SK-N-SH (cell line): ENCODE results near the gene ARMC6. TPM values are rescaled to one million over a fixed set of nuclear protein-coding genes. Genes with fewer than 3 reads are reported as not detected.

Source experiments
- CTCF ChIA-PET: fragments of 300-600, 350-600 bp; formaldehyde crosslinking; extraction: SDS; loops from one replicate; lab custom pipeline; 2021; lab: Yijun Ruan, JAX
- POLR2A ChIA-PET: fragments of 350-600 bp; sonication (Branson Sonifier 250); formaldehyde crosslinking; extraction: SDS; loops from one replicate; lab custom pipeline; 2020; ENCODE audit warnings: antibody characterized with exemption, inconsistent platforms; lab: Yijun Ruan, JAX
- DNase-seq: peaks from one replicate; pipeline ENCODE4 v3.0.0; 2012
- H2AFZ ChIP-seq: fragments of 200-600 bp; sonication (generic); 2 replicates; pipeline ENCODE4 v1.8.1; 2016; ENCODE audit warnings: antibody characterized with exemption, mild to moderate bottlenecking, low read depth
- H3F3A ChIP-seq: fragments of 200-600 bp; sonication (generic); replicated peaks from 2 replicates; pipeline ENCODE3; 2016; ENCODE audit warnings: antibody characterized with exemption, mild to moderate bottlenecking; ENCODE audit not compliant: insufficient read depth
- H3K27ac ChIP-seq, 2 experiments: fragments of 200-500 bp in 1 of 2; fragments of 200-600 bp in 1 of 2; sonication (Bioruptor generic) in 1 of 2; sonication (generic), shearing (Covaris generic) in 1 of 2; 2 replicates each; pipeline versions ENCODE4 v1.5.1 to v1.6.1; 2014 to 2016; ENCODE audit warnings: low read depth in 2 of 2, inconsistent platforms in 1 of 2, low read length in 1 of 2, mild to moderate bottlenecking in 1 of 2, mixed read lengths in 1 of 2
- H3K27me3 ChIP-seq: fragments of 200-600 bp; sonication (generic), shearing (Covaris generic); 2 replicates; pipeline ENCODE4 v1.6.1; 2016; ENCODE audit warnings: mixed run types; ENCODE audit not compliant: insufficient read depth
- H3K36me3 ChIP-seq, 2 experiments: fragments of 200-500 bp in 1 of 2; fragments of 200-600 bp in 1 of 2; sonication (Bioruptor generic) in 1 of 2; sonication (generic) in 1 of 2; replicated peaks in 1 of 2; 2 replicates each; pipeline versions ENCODE3 to v1.5.1; 2014 to 2016; ENCODE audit warnings: low read length in 1 of 2, mild to moderate bottlenecking in 1 of 2; ENCODE audit not compliant: insufficient read depth in 2 of 2, control insufficient read depth in 1 of 2
- H3K4me1 ChIP-seq, 2 experiments: fragments of 200-500 bp in 1 of 2; fragments of 200-600 bp in 1 of 2; sonication (Bioruptor generic) in 1 of 2; sonication (generic), shearing (Covaris generic) in 1 of 2; 2 replicates each; pipeline versions ENCODE4 v1.5.1 to v1.6.1; 2014 to 2016; ENCODE audit warnings: low read depth in 1 of 2, low read length in 1 of 2, mixed run types in 1 of 2; ENCODE audit not compliant: insufficient read depth in 2 of 2, control insufficient read depth in 1 of 2
- H3K4me2 ChIP-seq: fragments of 200-600 bp; sonication (generic), shearing (Covaris generic); 2 replicates; pipeline ENCODE4 v1.6.1; 2017; ENCODE audit warnings: mixed run types
- H3K4me3 ChIP-seq, 2 experiments: fragments of 200-500 bp in 1 of 2; fragments of 200-600 bp in 1 of 2; sonication (Bioruptor generic) in 1 of 2; sonication (generic), shearing (Covaris generic) in 1 of 2; 2 replicates each; pipeline versions ENCODE4 v1.5.1 to v1.8.1; 2014 to 2016; ENCODE audit warnings: low read depth in 2 of 2, inconsistent platforms in 1 of 2, low read length in 1 of 2, mild to moderate bottlenecking in 1 of 2, mixed read lengths in 1 of 2, moderate library complexity in 1 of 2
- H3K79me2 ChIP-seq: fragments of 200-600 bp; sonication (generic); 2 replicates; pipeline ENCODE4 v1.8.1; 2017; ENCODE audit warnings: mild to moderate bottlenecking; ENCODE audit not compliant: insufficient read depth
- H3K9ac ChIP-seq: fragments of 200-600 bp; sonication (generic); 2 replicates; pipeline ENCODE4 v1.6.1; 2017; ENCODE audit warnings: mixed run types
- H3K9me2 ChIP-seq: fragments of 200-600 bp; sonication (generic); 2 replicates; pipeline ENCODE4 v1.6.1; 2017; ENCODE audit warnings: mixed run types
- H3K9me3 ChIP-seq: fragments of 200-600 bp; sonication (generic); 2 replicates; pipeline ENCODE4 v1.6.1; 2017; ENCODE audit warnings: mixed run types, mild to moderate bottlenecking, moderate library complexity
- H4K20me1 ChIP-seq: fragments of 200-600 bp; sonication (generic); 2 replicates; pipeline ENCODE4 v1.6.1; 2017; ENCODE audit warnings: mild to moderate bottlenecking, mixed run types; ENCODE audit not compliant: insufficient read depth
- CTCF ChIP-seq: fragments of 200-600 bp; sonication (generic); IDR thresholded peaks from 2 replicates; pipeline ENCODE4 v1.6.1; 2017; ENCODE audit warnings: antibody characterized with exemption, mild to moderate bottlenecking, moderate library complexity
- ELF1 ChIP-seq: IDR thresholded peaks from 2 replicates; pipeline ENCODE4 v1.4.0; 2012
- FOXJ3 ChIP-seq: sonication (generic); formaldehyde crosslinking; IDR thresholded peaks from 2 replicates; pipeline ENCODE4 v1.5.1; 2020; ENCODE audit warnings: mild to moderate bottlenecking, missing genetic modification reagents
- FOXM1 ChIP-seq: IDR thresholded peaks from 2 replicates; pipeline ENCODE4 v1.4.0; 2012; ENCODE audit warnings: low read depth, mild to moderate bottlenecking
- GATA2 ChIP-seq: sonication (generic); formaldehyde crosslinking; IDR thresholded peaks from 2 replicates; pipeline ENCODE4 v1.5.0; 2020; ENCODE audit warnings: mild to moderate bottlenecking, missing genetic modification reagents
- MEF2A ChIP-seq: IDR thresholded peaks from 2 replicates; pipeline ENCODE4 v1.4.0; 2012; ENCODE audit warnings: low read depth, borderline replicate concordance
- NRF1 ChIP-seq: IDR thresholded peaks from 2 replicates; pipeline ENCODE4 v1.6.1; 2012; ENCODE audit warnings: low read depth, mild to moderate bottlenecking, low read length
- RCOR1 ChIP-seq: fragments of 150-350 bp; IDR thresholded peaks from 2 replicates; pipeline ENCODE4 v1.6.1; 2017; ENCODE audit warnings: antibody characterized with exemption, low read length
- SMC3 ChIP-seq: IDR thresholded peaks from 2 replicates; pipeline ENCODE4 v1.6.1; 2012; ENCODE audit warnings: low read depth, low read length, improper control_type of control experiment
- TAF1 ChIP-seq: IDR thresholded peaks from 2 replicates; pipeline ENCODE4 v1.6.1; 2012; ENCODE audit warnings: low read depth, mild to moderate bottlenecking, low read length, moderate library complexity, borderline replicate concordance
- TCF12 ChIP-seq: IDR thresholded peaks from 2 replicates; pipeline ENCODE4 v1.4.0; 2012
- USF1 ChIP-seq: IDR thresholded peaks from 2 replicates; pipeline ENCODE4 v1.4.0; 2012; ENCODE audit warnings: low read depth, borderline replicate concordance
- YY1 ChIP-seq: IDR thresholded peaks from 2 replicates; pipeline ENCODE4 v1.4.0; 2012; ENCODE audit warnings: low read depth, mild to moderate bottlenecking
- WGBS: methylation state at CpG from one replicate; pipeline ENCODE4 v1.1.6; 2017; ENCODE audit warnings: low lambda C conversion rate; 5-methylcytosine and 5-hydroxymethylcytosine counted together
- polyA plus RNA-seq, 3 experiments: library from polyadenylated mRNA; depleted of rRNA; stranded (reverse); fragments of >200 nt; gene quantifications; 2 replicates each; pipeline ENCODE4 v1.2.3, GENCODE V29; 2012
- TF ChIP-seq, protein P1 (sequence below): fragments of 150-350 bp; IDR thresholded peaks from 2 replicates; pipeline ENCODE4 v1.6.1; 2016; ENCODE audit warnings: mild to moderate bottlenecking, low read depth, low read length
- TF ChIP-seq, protein P2 (sequence below): IDR thresholded peaks from 2 replicates; pipeline ENCODE4 v1.6.1; 2012; ENCODE audit warnings: mild to moderate bottlenecking, low read depth, low read length, moderate library complexity
- TF ChIP-seq, protein P3 (sequence below): IDR thresholded peaks from 2 replicates; pipeline ENCODE4 v1.4.0; 2012; ENCODE audit warnings: low read depth, borderline replicate concordance

ARMC6 gene
- polyA plus RNA-seq, 1 of the 3 experiments (the other 2 are of a cell fraction): 34.7 TPM

DNA sequence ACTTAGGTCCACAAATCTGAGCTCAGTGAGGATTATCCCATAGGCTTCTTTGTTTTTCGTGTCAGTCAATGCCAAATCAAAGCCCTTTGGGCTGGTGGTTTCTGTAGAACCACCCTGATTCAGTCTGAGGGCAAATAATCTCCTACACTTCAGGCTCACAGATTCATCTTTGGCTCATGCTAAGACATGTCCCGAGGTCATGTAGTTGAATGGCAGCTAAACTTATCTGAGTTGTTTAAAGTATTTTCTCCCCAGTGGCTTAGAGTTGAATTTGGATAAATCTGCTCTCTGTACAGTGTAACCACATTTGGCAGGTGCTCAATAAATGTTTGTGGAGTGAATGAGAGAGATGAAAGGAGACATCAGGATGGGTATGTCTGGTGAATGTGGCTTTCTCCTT is 17.3 kb downstream of the ARMC6 start:
- Histone ChIP-seq H3K27ac (no peak overlapping the region), H3K4me1 (no peaks in the 10 kb centered on the region), H2AFZ (no peak overlapping the region), H3K79me2 (no peaks in the 10 kb centered on the region), H3K9me2 (no peaks in the 10 kb centered on the region), H3F3A (no peaks in the 10 kb centered on the region), H3K4me3 (no peak overlapping the region), H3K9ac (no peak overlapping the region), H3K27me3 (no peaks in the 10 kb centered on the region), H3K36me3 (peaks cover 5 to 31% of the 10 kb centered on the region in 2 experiments), H4K20me1 (no peaks in the 10 kb centered on the region), H3K4me2 (no peak overlapping the region), H3K9me3 (no peaks in the 10 kb centered on the region)
- DNase-seq: no peak
- POLR2A ChIA-PET: no interaction called here
- CTCF ChIA-PET: interaction anchor here (1.2 to 5.6 kb wide), 3 partner anchors 65 to 124 kb away, joined by 6 to 34 read pairs (median 24); no protein-coding TSS in a partner anchor
- TF ChIP-seq, protein P1, sequence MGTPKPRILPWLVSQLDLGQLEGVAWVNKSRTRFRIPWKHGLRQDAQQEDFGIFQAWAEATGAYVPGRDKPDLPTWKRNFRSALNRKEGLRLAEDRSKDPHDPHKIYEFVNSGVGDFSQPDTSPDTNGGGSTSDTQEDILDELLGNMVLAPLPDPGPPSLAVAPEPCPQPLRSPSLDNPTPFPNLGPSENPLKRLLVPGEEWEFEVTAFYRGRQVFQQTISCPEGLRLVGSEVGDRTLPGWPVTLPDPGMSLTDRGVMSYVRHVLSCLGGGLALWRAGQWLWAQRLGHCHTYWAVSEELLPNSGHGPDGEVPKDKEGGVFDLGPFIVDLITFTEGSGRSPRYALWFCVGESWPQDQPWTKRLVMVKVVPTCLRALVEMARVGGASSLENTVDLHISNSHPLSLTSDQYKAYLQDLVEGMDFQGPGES: no peak
- TF ChIP-seq MEF2A (no peak), ELF1 (no peak), SMC3 (no peak), FOXJ3 (CRISPR knock-in tag) (no peak), CTCF (no peak), GATA2 (CRISPR knock-in tag) (no peak), NRF1 (no peak), FOXM1 (no peak), TCF12 (no peak), YY1 (no peak), RCOR1 (no peak), TAF1 (no peak), USF1 (no peak)
- TF ChIP-seq, protein P2, sequence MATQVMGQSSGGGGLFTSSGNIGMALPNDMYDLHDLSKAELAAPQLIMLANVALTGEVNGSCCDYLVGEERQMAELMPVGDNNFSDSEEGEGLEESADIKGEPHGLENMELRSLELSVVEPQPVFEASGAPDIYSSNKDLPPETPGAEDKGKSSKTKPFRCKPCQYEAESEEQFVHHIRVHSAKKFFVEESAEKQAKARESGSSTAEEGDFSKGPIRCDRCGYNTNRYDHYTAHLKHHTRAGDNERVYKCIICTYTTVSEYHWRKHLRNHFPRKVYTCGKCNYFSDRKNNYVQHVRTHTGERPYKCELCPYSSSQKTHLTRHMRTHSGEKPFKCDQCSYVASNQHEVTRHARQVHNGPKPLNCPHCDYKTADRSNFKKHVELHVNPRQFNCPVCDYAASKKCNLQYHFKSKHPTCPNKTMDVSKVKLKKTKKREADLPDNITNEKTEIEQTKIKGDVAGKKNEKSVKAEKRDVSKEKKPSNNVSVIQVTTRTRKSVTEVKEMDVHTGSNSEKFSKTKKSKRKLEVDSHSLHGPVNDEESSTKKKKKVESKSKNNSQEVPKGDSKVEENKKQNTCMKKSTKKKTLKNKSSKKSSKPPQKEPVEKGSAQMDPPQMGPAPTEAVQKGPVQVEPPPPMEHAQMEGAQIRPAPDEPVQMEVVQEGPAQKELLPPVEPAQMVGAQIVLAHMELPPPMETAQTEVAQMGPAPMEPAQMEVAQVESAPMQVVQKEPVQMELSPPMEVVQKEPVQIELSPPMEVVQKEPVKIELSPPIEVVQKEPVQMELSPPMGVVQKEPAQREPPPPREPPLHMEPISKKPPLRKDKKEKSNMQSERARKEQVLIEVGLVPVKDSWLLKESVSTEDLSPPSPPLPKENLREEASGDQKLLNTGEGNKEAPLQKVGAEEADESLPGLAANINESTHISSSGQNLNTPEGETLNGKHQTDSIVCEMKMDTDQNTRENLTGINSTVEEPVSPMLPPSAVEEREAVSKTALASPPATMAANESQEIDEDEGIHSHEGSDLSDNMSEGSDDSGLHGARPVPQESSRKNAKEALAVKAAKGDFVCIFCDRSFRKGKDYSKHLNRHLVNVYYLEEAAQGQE: no peak
- TF ChIP-seq, protein P3, sequence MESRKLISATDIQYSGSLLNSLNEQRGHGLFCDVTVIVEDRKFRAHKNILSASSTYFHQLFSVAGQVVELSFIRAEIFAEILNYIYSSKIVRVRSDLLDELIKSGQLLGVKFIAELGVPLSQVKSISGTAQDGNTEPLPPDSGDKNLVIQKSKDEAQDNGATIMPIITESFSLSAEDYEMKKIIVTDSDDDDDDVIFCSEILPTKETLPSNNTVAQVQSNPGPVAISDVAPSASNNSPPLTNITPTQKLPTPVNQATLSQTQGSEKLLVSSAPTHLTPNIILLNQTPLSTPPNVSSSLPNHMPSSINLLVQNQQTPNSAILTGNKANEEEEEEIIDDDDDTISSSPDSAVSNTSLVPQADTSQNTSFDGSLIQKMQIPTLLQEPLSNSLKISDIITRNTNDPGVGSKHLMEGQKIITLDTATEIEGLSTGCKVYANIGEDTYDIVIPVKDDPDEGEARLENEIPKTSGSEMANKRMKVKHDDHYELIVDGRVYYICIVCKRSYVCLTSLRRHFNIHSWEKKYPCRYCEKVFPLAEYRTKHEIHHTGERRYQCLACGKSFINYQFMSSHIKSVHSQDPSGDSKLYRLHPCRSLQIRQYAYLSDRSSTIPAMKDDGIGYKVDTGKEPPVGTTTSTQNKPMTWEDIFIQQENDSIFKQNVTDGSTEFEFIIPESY: no peak
- 89% methylated on average over 2 of the region's 2 CpGs for WGBS
